Kidney (tissue), 14 donors: ENCODE results near the gene GARIN5A. TPM values are rescaled to one million over a fixed set of nuclear protein-coding genes. Genes with fewer than 3 reads are reported as not detected.
A peak's percentile ranks its signal among the peaks of the same experiment; 100 is the strongest.

Experiments used
- DNase-seq, 5 donors: peaks; one replicate each; pipeline ENCODE4 v3.0.0-alpha.2; 2013 to 2020
- FAIRE-seq: peaks from 2 replicates; lab custom pipeline; 2012; peaks lifted over from hg19 to GRCh38; lab: Jason Lieb, UNC
- H3K27ac ChIP-seq, 2 donors: one replicate each; pipeline ENCODE4 v1.7.0; 2013; ENCODE audit warnings: low read depth in 2 of 2, low read length in 2 of 2, inconsistent platforms in 1 of 2
- H3K27me3 ChIP-seq: one replicate; pipeline ENCODE4 v1.7.1; 2013; ENCODE audit warnings: low read length, inconsistent platforms; ENCODE audit not compliant: control insufficient read depth, insufficient read depth
- H3K36me3 ChIP-seq, 3 donors: one replicate each; pipeline versions ENCODE4 v1.7.0 to v1.7.1; 2013; ENCODE audit warnings: low read length in 3 of 3, control low read depth in 1 of 3, inconsistent platforms in 1 of 3; ENCODE audit not compliant: insufficient read depth in 3 of 3, control insufficient read depth in 2 of 3
- H3K4me1 ChIP-seq, 3 donors: one replicate each; pipeline versions ENCODE4 v1.7.0 to v1.7.1; 2013; ENCODE audit warnings: low read length in 3 of 3, inconsistent platforms in 1 of 3, low read depth in 1 of 3; ENCODE audit not compliant: control insufficient read depth in 2 of 3, insufficient read depth in 2 of 3
- H3K4me3 ChIP-seq, 3 donors: one replicate each; pipeline versions ENCODE4 v1.7.0 to v1.8.1; 2013; ENCODE audit warnings: low read length in 3 of 3, control low read depth in 1 of 3, inconsistent platforms in 1 of 3
- H3K9ac ChIP-seq, 3 donors: one replicate each; pipeline versions ENCODE4 v1.7.0 to v1.7.1; 2013; ENCODE audit warnings: low read length in 3 of 3, control low read depth in 1 of 3, inconsistent platforms in 1 of 3
- H3K9me3 ChIP-seq, 3 donors: one replicate each; pipeline versions ENCODE4 v1.7.0 to v1.7.1; 2013; ENCODE audit warnings: low read length in 3 of 3, control low read depth in 1 of 3, inconsistent platforms in 1 of 3; ENCODE audit not compliant: control insufficient read depth in 2 of 3, insufficient read depth in 1 of 3
- intact Hi-C: fragments of 100-400 bp; cut with DNase I; formaldehyde crosslinking; loops from one replicate; pipeline ENCODE4 v1.11.1; 2022
- polyA plus RNA-seq: library from polyadenylated mRNA; stranded (reverse); fragments of 350-450 nt; fragmentation: Illumina TruSeq; extraction: RNeasy Lipid Tissue Mini Kit (QIAGEN cat#74804); gene quantifications from one replicate; pipeline ENCODE4 v1.2.3, GENCODE V29; 2014; ENCODE audit warnings: low read depth, low replicate concordance; ENCODE audit not compliant: insufficient read depth
- total RNA-seq: library from RNA; stranded (reverse); fragmentation: NEBNext Ultra II Directional; extraction: Animal tissue kit (Norgen Biotek cat#: 25700); gene quantifications from one replicate; pipeline ENCODE4 v1.2.1, GENCODE V29; 2021
- TF ChIP-seq, protein P1 (sequence below): IDR thresholded peaks from 3 replicates; pipeline ENCODE4 v1.5.1; 2012; ENCODE audit warnings: mild to moderate bottlenecking, moderate library complexity, borderline replicate concordance; ENCODE audit not compliant: insufficient read depth; ENCODE audit errors: extremely low read depth
- donor health status: control.
- donor health status: control.
- donor health status: control.
- donor health status: control.
- donor health status: control.
- donor health status: DM: yes; HTN: yes; CAD: no.
- donor health status: Normal renal cell carcinoma (clear cell type).

GARIN5A gene
- total and polyA plus RNA-seq, 2 donors from 2014 or later: 2.0 to 9.0 TPM

DNA sequence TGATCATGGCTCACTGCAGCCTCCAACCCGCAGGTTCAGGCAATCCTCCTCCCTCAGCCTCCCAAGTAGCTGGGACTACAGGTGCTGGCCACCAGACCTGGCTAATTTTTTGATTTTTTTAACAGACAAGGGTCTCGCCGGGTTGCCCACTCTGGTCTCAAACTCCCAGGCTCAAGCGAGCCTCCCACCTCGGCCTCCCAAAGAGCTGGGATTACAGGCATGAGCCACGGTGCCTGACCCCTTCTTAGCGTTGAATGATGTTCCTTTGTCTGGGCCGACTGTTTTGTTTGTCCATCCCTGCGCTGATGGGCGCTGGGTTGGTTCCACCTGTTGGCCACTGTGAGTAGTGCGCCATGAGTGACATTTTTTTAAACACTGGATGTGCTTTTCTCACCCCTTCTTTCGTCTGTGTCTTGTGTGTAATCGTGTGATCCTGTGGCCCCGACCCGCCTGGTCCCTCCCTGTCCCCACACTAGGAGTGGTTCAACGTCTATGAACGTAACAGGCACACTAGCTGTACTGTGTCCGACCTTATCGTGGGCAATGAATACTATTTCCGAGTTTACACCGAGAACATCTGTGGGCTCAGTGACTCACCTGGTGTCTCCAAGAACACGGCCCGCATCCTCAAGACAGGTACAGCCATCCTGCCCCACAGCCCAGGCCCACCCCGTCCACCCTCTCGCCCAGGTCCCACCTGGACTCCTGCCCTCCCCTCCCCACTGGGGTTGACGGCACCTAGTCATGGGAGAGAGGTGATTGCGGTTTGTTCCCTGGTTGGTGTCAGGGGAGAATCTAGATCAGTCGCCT lies 15.4 kb downstream of the GARIN5A start:
- no peak overlapping the region for H3K4me3 ChIP-seq
- no peaks in the 10 kb centered on the region for H3K9me3 ChIP-seq
- H3K4me1 ChIP-seq: no peaks in the 10 kb centered on the region
- intact Hi-C loops: loop anchor here (10.0 kb wide), 1 partner anchor 96 kb away; the partner anchor contains the start of gene NAPSA
- no peaks in the 10 kb centered on the region for H3K27me3 ChIP-seq
- DNase-seq (peak in 4 of 5 donors; percentile 75 to 84 (median 78)), FAIRE-seq (no peak)
- TF ChIP-seq, protein P1, sequence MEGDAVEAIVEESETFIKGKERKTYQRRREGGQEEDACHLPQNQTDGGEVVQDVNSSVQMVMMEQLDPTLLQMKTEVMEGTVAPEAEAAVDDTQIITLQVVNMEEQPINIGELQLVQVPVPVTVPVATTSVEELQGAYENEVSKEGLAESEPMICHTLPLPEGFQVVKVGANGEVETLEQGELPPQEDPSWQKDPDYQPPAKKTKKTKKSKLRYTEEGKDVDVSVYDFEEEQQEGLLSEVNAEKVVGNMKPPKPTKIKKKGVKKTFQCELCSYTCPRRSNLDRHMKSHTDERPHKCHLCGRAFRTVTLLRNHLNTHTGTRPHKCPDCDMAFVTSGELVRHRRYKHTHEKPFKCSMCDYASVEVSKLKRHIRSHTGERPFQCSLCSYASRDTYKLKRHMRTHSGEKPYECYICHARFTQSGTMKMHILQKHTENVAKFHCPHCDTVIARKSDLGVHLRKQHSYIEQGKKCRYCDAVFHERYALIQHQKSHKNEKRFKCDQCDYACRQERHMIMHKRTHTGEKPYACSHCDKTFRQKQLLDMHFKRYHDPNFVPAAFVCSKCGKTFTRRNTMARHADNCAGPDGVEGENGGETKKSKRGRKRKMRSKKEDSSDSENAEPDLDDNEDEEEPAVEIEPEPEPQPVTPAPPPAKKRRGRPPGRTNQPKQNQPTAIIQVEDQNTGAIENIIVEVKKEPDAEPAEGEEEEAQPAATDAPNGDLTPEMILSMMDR: peak; percentile 87
- no peak overlapping the region for H3K27ac ChIP-seq
- H3K36me3 ChIP-seq: no peaks in the 10 kb centered on the region
- no peak overlapping the region for H3K9ac ChIP-seq

DNA sequence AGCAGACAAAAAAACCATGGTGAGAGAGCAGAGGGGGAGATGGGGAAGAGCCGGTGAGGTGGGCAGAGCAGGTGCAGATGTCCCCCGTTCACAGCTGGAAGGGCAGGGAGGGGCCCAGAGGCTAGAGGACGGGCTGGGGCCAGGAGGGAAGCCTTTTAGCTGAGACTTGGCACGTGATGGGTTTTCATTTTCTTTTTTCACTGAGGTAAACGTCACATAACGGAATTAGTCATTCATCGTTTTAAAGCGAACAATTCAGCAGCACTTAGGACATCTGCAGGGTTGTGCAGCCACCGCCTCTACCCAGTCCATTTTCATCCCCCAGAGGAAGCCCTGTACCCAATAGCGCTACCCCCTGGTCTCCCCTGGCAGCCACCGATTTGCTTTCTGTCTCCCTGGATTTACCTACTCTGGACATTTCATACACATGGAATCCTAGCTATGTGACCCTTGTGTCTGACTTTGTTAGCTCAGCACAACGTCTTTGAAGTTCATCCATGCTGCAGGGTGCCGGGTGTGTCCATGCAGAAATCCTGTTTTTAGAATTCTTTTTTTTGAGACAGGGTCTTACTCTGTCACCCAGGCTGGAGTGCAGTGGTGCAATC lies 16.4 kb downstream of the GARIN5A start:
- no peaks in the 10 kb centered on the region for H3K27me3 ChIP-seq
- FAIRE-seq: no peak
- TF ChIP-seq, protein P1: no peak
- intact Hi-C loops: loop anchor here (10.0 kb wide), 1 partner anchor 95 kb away; the partner anchor contains the start of gene NAPSA
- H3K27ac ChIP-seq: no peak overlapping the region
- H3K9me3 ChIP-seq: no peaks in the 10 kb centered on the region
- no peaks in the 10 kb centered on the region for H3K36me3 ChIP-seq
- H3K4me3 ChIP-seq: no peak overlapping the region
- H3K4me1 ChIP-seq: no peaks in the 10 kb centered on the region
- DNase-seq: peak in 3 of 5 donors; percentile 52 to 77 (median 63)
- H3K9ac ChIP-seq: no peak overlapping the region

DNA sequence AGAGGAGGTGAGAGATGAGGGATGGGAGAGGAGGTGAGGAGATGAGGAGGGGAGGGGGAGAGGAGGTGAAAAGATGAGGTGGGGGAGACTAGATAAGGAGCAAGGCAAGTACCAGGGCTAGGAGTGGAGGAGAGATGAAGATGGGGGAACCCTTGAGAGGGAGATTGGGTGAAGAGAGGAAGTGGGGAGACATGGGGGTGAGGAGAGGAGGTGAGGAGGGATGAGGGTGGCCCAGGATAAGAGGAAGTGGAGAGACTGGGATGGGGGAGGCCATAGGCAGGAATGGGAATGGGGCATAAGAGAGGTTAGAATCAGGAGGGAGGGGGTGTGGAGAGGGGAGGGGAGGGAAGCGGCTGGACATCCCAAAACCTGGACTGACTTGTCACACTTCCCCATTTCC lies 17.0 kb downstream of the GARIN5A start:
- TF ChIP-seq, protein P1: no peak
- Histone ChIP-seq H3K27ac (no peak overlapping the region), H3K9ac (no peak overlapping the region), H3K27me3 (no peaks in the 10 kb centered on the region), H3K36me3 (no peaks in the 10 kb centered on the region), H3K4me1 (no peaks in the 10 kb centered on the region), H3K9me3 (no peaks in the 10 kb centered on the region), H3K4me3 (no peak overlapping the region)
- FAIRE-seq (no peak), DNase-seq (no peak)
- intact Hi-C loops: loop anchor here (10.0 kb wide), 1 partner anchor 95 kb away; the partner anchor contains the start of gene NAPSA
